HepG2 (cell line): Measurements from ENCODE around the gene ATP7A. TPM values are rescaled to one million over a fixed set of nuclear protein-coding genes. Genes with fewer than 3 reads are reported as not detected.

Experiments used
- ATAC-seq: fragments of 200-7000 bp; cut with Tn5 transposase; 3 replicates; pipeline ENCODE4 v1.9.1; 2020; ENCODE audit warnings: mild to moderate bottlenecking, moderate library complexity
- BruUV-seq: library from RNA; stranded (reverse); fragments of 400-500 nt; replicated peaks from 2 replicates; lab custom pipeline; 2021; lab: Mats Ljungman, UMichigan
- CTCF ChIA-PET: fragments of 300-600 bp; formaldehyde crosslinking; extraction: SDS; loops from one replicate; lab custom pipeline; 2021; ENCODE audit warnings: low total read pairs, inconsistent platforms, low intra/inter-chr PET ratio; lab: Yijun Ruan, JAX
- POLR2A ChIA-PET: fragments of 350-600 bp; sonication (Branson Sonifier 250); formaldehyde crosslinking; loops from one replicate; lab custom pipeline; 2020; ENCODE audit warnings: antibody characterized with exemption, inconsistent platforms; lab: Yijun Ruan, JAX
- DNase-seq: peaks from one replicate; pipeline ENCODE4 v3.0.0-alpha.2; 2015; ENCODE audit warnings: low spot score
- FAIRE-seq: peaks from 3 replicates; lab custom pipeline; 2011; peaks lifted over from hg19 to GRCh38; lab: Jason Lieb, UNC
- H2AFZ ChIP-seq: one replicate; pipeline ENCODE4 v1.6.1; 2011; ENCODE audit warnings: low read length, inconsistent platforms
- H3K27ac ChIP-seq: fragments of 300-600 bp; 3 replicates; pipeline ENCODE4 v1.8.0; 2011; ENCODE audit warnings: mixed run types, mild to moderate bottlenecking, mixed read lengths, low read length, inconsistent platforms; ENCODE audit not compliant: insufficient read depth; ENCODE audit errors: extremely low read length
- H3K27me3 ChIP-seq, 2 experiments: fragments of 200-600 bp in 1 of 2; 2 replicates in 1 of 2; 3 replicates in 1 of 2; pipeline versions ENCODE4 v1.6.0 to v1.8.0; 2011; ENCODE audit warnings: low read length in 2 of 2, mild to moderate bottlenecking in 2 of 2, moderate library complexity in 2 of 2, inconsistent platforms in 1 of 2; ENCODE audit not compliant: insufficient read depth in 2 of 2, control insufficient read depth in 1 of 2
- H3K36me3 ChIP-seq, 2 experiments: fragments of 200-600 bp in 1 of 2; replicated peaks in 1 of 2; 2 replicates in 1 of 2; 3 replicates in 1 of 2; pipeline versions ENCODE4 v1.5.1 to v1.8.0; 2011; ENCODE audit warnings: low read length in 2 of 2, inconsistent platforms in 1 of 2; ENCODE audit not compliant: insufficient read depth in 2 of 2, control insufficient read depth in 1 of 2
- H3K4me1 ChIP-seq: 2 replicates; pipeline ENCODE4 v1.5.1; 2012; ENCODE audit warnings: low read length, inconsistent platforms; ENCODE audit not compliant: insufficient read depth
- H3K4me2 ChIP-seq: 2 replicates; pipeline ENCODE4 v1.6.0; 2011; ENCODE audit warnings: low read depth, low read length, inconsistent platforms
- H3K4me3 ChIP-seq, 3 experiments: fragments of 200-600 bp in 1 of 3; sonication (generic), shearing (Covaris generic) in 1 of 3; replicated peaks in 1 of 3; 2 replicates each; pipeline ENCODE4 v1.5.1; 2011 to 2016; ENCODE audit warnings: low read length in 3 of 3, inconsistent platforms in 2 of 3, low read depth in 2 of 3, mild to moderate bottlenecking in 2 of 3, control low read depth in 1 of 3, mixed read lengths in 1 of 3; ENCODE audit not compliant: insufficient read depth in 1 of 3
- H3K79me2 ChIP-seq: one replicate; pipeline ENCODE4 v1.6.1; 2011; ENCODE audit warnings: low read length, inconsistent platforms; ENCODE audit not compliant: insufficient read depth
- H3K9ac ChIP-seq: 2 replicates; pipeline ENCODE4 v1.6.0; 2011; ENCODE audit warnings: mild to moderate bottlenecking, low read depth, low read length, inconsistent platforms; ENCODE audit not compliant: insufficient read depth
- H3K9me3 ChIP-seq: 2 replicates; pipeline ENCODE4 v1.5.1; 2012; ENCODE audit warnings: mild to moderate bottlenecking, low read length
- H4K20me1 ChIP-seq: 2 replicates; pipeline ENCODE4 v1.6.0; 2011; ENCODE audit warnings: inconsistent platforms, mild to moderate bottlenecking, low read length, moderate library complexity; ENCODE audit not compliant: insufficient read depth
- AGO1 ChIP-seq: fragments of 200-400 bp; formaldehyde crosslinking; IDR thresholded peaks from 2 replicates; pipeline ENCODE4 v1.6.1; 2017; ENCODE audit warnings: mild to moderate bottlenecking, low read depth, low read length, moderate library complexity; ENCODE audit not compliant: poor library complexity, severe bottlenecking
- ATRX ChIP-seq: sonication (generic); formaldehyde crosslinking; IDR thresholded peaks from 2 replicates; pipeline ENCODE4 v1.4.0; 2020; ENCODE audit warnings: missing genetic modification reagents, borderline replicate concordance
- MBNL3 ChIP-seq: fragments of 250-450 bp; sonication (Bioruptor Pico); conservative IDR thresholded peaks from 2 replicates; pipeline ENCODE4 v1.8.0; 2022; ENCODE audit warnings: mild to moderate bottlenecking, inconsistent platforms
- MTF2 ChIP-seq: sonication (generic); formaldehyde crosslinking; IDR thresholded peaks from 2 replicates; pipeline ENCODE4 v1.5.0; 2020; ENCODE audit warnings: missing genetic modification reagents, borderline replicate concordance
- TEAD3 ChIP-seq: optimal IDR thresholded peaks from 2 replicates; pipeline ENCODE3; 2016; ENCODE audit warnings: borderline replicate concordance
- ZNF121 ChIP-seq: sonication (generic); formaldehyde crosslinking; IDR thresholded peaks from 2 replicates; pipeline ENCODE4 v1.5.0; 2020; ENCODE audit warnings: mild to moderate bottlenecking, missing genetic modification reagents
- ZNF292 ChIP-seq: sonication (generic); formaldehyde crosslinking; IDR thresholded peaks from 2 replicates; pipeline ENCODE4 v1.8.1; 2022; ENCODE audit warnings: mild to moderate bottlenecking, low read depth, missing genetic modification reagents, borderline replicate concordance
- WGBS: methylation state at CpG from one replicate; pipeline ENCODE4 v1.1.6; 2017; ENCODE audit warnings: low lambda C conversion rate; 5-methylcytosine and 5-hydroxymethylcytosine counted together
- in situ Hi-C: cut with HindIII; loops from 2 replicates; pipeline ENCODE4 v1.10.0; 2017; ENCODE audit warnings: low pct_unique_long_range_greater_than_20kb; ENCODE audit not compliant: extremely low pct_ligation_motif_present
- intact Hi-C: fragments of 100-400 bp; cut with micrococcal nuclease; formaldehyde crosslinking; loops from one replicate; pipeline ENCODE4 v1.10.0; 2022; ENCODE audit not compliant: unreplicated experiment
- polyA plus RNA-seq, 8 experiments: library from polyadenylated mRNA; depleted of rRNA in 3 of 8; stranded (reverse) in 7 of 8; unstranded in 1 of 8; fragments of >200 nt; fragmentation: Illumina TruSeq in 4 of 8; extraction: Trizol in 4 of 8; gene quantifications; 2 replicates each; pipeline versions ENCODE4 v1.2.1 to v1.2.3, GENCODE V29; 2011 to 2016; ENCODE audit warnings: low read depth in 4 of 8, missing spikeins in 1 of 8, mixed read lengths in 1 of 8; ENCODE audit not compliant: insufficient read depth in 1 of 8
- total RNA-seq, 5 experiments: library from RNA; depleted of rRNA; stranded (reverse); fragments of >200 nt; fragmentation: Illumina TruSeq; extraction: Trizol; gene quantifications; 2 replicates each; pipeline ENCODE4 v1.2.3, GENCODE V29; 2016; ENCODE audit warnings: low read depth in 1 of 5
- TF ChIP-seq, protein P1 (sequence below): sonication (generic); formaldehyde crosslinking; IDR thresholded peaks from 2 replicates; pipeline ENCODE4 v1.4.0; 2020; ENCODE audit warnings: mild to moderate bottlenecking, missing genetic modification reagents
- TF ChIP-seq, protein P2 (sequence below): sonication (generic); formaldehyde crosslinking; conservative IDR thresholded peaks from 2 replicates; pipeline ENCODE4 v1.8.0; 2022; ENCODE audit warnings: missing genetic modification reagents

ATP7A gene
- total and polyA plus RNA-seq, 2 of the 13 experiments (the other 11 are each of a cell fraction or from before 2014, with no cell fraction given), result 1.7 to 4.7 TPM

DNA sequence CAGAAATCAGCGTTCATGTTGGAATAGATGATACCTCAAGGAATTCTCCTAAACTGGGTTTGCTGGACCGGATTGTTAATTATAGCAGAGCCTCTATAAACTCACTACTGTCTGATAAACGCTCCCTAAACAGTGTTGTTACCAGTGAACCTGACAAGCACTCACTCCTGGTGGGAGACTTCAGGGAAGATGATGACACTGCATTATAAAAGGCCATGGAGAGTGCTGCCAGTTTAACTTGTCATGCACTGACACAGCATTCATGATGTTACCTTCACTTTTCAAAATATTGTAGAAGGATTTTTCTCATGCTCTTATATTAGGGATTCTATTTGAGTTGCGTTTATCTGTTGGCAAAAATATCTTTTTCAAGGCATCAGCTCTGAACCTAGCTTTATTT is 135.9 kb downstream of the ATP7A start:
- Histone ChIP-seq H3K4me2 (no peak overlapping the region), H3K9ac (no peak overlapping the region), H3K9me3 (no peaks in the 10 kb centered on the region), H3K27ac (no peak overlapping the region)
- FAIRE-seq (no peak), ATAC-seq (no peak)
- CTCF ChIA-PET, result no interaction called here
- in situ Hi-C loops, result no loop called here
- TF ChIP-seq TEAD3, result no peak
- TF ChIP-seq ZNF292 (CRISPR knock-in tag), result no peak
- TF ChIP-seq AGO1, result no peak
- no peak for TF ChIP-seq ZNF121 (CRISPR knock-in tag)
- no peak for TF ChIP-seq MBNL3 (CRISPR knock-in tag)
- no peak for TF ChIP-seq ATRX (CRISPR knock-in tag)
- TF ChIP-seq, protein P1, sequence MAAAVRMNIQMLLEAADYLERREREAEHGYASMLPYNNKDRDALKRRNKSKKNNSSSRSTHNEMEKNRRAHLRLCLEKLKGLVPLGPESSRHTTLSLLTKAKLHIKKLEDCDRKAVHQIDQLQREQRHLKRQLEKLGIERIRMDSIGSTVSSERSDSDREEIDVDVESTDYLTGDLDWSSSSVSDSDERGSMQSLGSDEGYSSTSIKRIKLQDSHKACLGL (CRISPR knock-in tag), result no peak
- TF ChIP-seq, protein P2, sequence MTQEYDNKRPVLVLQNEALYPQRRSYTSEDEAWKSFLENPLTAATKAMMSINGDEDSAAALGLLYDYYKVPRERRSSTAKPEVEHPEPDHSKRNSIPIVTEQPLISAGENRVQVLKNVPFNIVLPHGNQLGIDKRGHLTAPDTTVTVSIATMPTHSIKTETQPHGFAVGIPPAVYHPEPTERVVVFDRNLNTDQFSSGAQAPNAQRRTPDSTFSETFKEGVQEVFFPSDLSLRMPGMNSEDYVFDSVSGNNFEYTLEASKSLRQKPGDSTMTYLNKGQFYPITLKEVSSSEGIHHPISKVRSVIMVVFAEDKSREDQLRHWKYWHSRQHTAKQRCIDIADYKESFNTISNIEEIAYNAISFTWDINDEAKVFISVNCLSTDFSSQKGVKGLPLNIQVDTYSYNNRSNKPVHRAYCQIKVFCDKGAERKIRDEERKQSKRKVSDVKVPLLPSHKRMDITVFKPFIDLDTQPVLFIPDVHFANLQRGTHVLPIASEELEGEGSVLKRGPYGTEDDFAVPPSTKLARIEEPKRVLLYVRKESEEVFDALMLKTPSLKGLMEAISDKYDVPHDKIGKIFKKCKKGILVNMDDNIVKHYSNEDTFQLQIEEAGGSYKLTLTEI (CRISPR knock-in tag), result no peak
- TF ChIP-seq MTF2 (CRISPR knock-in tag), result no peak
- TF ChIP-seq, all 625 proteins: peak for 0
- intact Hi-C loops, result no loop called here
- Histone ChIP-seq H3K79me2 (no peaks in the 10 kb centered on the region), H2AFZ (no peak overlapping the region), H3K4me3 (no peak overlapping the region), H3K36me3 (no peaks in the 10 kb centered on the region), H3K27me3 (no peaks in the 10 kb centered on the region), H4K20me1 (no peaks in the 10 kb centered on the region), H3K4me1 (no peaks in the 10 kb centered on the region)
- 85% methylated on average over 2 of the region's 4 CpGs for WGBS
- DNase-seq, result no peak
- BruUV-seq, result no TSS peak
- POLR2A ChIA-PET, result no interaction called here
